ENCODE measurements around the gene HOXA5.
A peak's percentile ranks its signal among the peaks of the same experiment; 100 is the strongest.

HOXA5 gene

DNA sequence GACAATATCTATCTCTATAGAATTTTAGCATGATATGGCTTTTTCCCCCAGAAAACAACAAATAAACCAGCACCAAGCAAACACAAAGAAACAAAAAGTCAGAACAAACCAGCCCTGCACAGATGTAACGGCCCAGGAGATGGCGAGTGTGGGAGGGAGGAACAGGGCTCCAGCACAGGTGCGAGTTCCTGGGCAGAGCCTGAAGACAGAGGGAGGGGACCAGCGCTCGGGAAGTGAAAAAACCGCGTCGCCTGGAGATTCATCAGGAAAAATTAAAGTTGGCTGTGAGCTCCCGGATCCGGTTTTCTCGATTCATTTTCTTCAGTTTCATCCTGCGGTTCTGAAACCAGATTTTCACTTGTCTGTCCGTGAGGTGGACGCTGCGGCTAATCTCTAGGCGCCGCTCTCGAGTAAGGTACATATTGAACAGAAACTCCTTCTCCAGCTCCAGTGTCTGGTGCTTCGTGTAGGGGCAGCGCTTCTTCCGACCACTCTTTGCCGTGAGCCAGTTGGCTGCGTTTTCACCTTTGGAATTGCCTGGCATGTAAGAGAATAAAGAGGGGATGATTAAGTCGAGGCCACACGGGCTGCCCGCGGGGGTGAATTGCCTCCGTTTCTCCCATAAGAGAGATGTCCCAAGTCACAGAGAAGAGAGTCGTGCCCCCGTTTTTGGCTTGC is 28.3 kb upstream of the HOXA5 start:
- no peak for DNase-seq (ENCODE audit: low read depth in 2 of 2)

DNA sequence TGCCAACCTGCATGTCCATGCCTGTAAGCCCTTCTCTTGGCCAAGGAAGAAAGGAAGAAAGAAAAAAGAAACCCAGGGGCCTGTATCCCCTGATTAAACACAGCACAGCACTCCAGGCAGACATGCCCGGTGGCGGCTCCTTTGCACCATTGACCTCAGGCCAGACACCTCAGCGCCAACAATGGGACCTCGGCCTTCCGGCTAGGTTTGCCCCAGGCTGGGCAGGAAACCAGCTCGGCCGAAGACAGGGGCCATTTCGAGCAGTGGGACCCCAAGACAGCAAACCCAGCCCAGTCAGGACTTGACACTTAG is 27.8 kb upstream of the HOXA5 start:
- DNase-seq (ENCODE audit: low read depth in 2 of 2), result no peak

DNA sequence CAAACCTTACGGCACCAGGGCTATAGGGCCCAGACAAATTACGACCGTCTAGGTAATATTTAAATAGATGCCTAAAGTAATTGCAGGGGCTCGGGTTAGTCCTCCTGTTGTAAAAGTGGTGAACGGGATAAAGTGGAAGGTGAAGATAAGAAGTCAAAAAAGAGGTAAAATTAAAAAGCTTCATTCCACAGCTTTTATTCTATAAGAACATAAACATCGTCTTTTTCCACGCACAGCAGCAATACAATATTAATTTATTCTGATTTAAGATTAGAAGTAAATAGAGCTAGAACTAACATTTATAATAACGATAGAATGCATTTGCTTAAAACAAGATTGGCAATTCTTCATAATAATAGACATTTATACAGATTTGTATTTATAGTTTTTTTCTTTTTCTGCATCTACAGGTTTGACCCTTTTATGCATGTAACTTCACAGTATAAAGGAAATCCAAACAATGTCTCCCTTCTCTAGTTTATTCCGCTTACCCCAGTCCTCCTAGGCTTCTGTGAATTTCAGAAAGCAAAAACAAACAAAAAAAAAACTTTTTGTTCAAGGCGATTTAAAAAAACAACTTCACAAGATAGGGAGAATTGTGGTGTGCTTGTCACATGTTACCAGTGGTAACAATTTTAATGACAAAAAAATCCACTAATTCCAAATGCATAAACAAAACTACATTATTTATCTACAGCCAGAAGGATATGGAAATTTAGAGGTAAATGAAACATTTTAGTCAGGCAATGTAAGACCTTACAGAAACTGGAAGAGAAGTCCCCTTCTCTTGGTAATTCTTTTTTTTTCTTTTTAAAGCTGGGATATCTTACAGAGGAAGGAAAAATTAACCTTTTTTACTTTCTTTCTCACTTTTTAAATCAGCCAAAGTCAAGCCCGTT is 27.2 kb upstream of the HOXA5 start:
- DNase-seq (ENCODE audit: low read depth in 2 of 2), result no peak

DNA sequence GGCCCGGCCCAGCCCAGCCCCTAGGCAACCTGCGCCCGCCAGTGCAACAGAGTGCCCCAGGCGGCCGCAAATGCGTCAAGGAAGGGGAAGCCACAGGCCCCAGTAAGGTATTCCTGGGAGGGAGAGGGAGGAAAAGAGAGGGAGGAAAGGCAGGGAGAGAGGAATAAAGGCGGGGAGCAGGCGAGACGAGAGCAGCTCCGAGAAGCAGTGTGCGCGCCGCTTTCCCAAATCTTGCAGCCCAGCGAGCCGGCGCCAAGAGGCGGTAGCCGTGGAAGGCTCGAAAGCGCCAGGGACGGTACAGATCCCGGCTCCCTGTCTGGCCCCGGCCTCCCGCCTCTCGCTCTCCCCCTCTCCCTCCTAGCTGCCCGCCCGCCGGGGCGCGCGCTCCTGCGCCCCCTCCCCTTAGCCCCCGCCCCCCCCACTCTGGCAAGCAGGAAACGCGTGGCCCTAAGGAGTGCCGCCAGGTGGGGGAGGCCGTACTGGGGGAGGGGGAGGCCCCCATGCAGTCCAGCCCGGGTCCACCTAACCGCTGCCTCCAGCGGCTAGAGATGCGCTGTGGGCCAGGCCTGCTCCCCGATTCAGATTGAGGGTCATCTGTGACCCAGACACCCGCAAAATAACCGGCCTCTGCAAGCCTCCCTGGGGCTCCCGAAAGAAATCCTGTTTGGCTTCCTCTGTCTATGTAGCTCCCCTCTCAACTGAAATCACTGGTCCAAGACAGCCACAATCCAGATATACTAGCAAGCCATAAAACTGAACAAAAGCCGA is 26.4 kb upstream of the HOXA5 start:
- no peak for DNase-seq (ENCODE audit: low read depth in 2 of 2)

DNA sequence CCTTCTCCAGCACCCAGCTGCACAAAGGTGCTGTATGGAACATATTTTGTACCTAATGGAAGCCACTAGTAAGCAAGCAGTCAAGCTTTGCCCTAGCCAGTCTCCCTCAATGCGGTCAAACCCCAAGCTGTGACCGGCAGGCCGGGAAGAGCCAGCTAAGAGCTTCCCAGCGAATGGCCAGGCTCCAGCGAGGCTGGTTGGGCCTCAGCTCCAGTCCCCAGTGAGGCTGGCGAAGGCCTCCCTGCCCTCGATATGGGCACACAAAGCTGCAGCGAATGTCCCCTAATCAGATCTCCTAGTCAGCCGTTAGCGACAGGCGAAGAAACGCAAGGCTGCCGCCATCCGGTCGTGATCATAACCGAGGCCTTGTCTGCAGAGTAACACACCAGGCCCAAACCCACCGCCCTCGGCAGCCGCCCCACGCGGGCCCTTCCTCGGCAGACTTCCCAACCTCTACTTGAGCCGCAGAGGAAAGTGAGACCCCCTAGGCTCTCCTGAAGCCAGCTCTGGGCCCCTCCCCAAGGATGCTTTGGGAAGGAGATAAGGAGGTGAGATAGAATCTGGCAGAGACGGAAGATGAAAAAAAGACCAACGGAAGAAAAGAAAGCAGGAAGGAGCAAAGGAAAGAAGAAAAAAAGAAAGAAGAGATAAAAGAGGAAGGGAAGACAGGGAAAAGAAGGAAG is 24.9 kb upstream of the HOXA5 start:
- DNase-seq (ENCODE audit: low read depth in 2 of 2), result no peak

DNA sequence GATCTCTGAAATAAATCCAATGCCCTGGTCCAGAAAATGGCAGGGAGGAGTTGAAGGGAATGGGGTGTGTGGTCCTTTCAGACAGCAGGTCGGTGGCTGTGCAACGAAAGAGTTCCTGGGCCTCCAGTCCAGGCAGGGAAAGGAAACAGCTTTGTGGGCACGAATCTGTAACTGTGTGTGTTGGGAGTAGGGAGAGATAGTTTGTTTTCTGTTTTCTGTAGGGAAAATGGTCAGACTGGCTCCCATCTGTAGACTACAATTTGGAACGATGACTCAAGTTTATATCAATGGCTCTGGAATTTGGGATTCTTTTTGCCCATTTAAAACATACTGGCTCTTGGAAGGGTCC is 24.4 kb upstream of the HOXA5 start:
- DNase-seq (ENCODE audit: low read depth in 2 of 2), result no peak

DNA sequence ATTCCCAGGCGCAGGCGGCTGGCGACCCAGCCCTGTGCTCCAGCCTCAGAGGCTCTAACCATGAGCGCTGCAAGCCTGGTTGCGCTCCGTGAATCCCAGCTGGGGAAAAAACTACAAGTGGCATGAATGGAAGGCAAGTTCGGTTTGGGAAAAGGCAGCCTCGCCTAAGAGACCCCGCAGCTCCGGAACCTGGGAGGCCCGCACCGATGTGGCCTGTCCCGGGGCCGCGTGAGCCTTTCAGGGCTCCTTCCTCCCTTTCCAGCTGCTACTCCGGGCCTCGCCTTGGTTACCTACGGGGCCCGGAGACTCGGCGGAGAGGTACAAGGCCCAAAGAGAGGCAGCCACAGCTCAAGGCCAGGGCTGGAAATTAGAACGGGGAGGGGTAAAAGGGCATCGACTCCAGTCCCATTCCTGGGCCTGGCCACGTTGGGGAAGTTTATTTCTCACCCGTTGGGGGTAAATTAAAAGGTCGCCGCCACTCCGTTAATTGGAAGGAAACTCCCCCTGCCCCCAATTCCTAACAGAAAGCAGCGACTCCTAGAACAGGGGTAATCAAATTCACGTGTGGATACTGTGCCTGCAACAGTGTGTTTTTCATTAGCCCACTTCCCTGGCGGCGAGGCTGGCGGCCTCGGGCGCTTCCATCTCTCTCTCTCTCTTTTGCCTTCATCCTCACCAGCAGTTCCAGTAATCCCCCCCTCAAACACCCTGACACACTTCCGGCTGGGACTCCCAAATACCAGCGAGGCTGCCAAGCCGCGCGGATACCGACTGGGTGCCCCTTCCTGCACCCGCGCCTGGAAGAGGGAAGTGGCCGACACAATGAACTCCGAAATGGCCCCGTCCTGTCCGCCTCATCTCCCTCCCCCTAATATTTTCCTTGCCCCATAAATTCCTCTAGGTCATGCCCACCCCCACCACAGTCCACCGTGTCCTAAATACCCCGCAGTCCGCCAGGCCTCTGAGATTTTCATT is 23.3 kb upstream of the HOXA5 start:
- DNase-seq (ENCODE audit: low read depth in 2 of 2), result no peak

DNA sequence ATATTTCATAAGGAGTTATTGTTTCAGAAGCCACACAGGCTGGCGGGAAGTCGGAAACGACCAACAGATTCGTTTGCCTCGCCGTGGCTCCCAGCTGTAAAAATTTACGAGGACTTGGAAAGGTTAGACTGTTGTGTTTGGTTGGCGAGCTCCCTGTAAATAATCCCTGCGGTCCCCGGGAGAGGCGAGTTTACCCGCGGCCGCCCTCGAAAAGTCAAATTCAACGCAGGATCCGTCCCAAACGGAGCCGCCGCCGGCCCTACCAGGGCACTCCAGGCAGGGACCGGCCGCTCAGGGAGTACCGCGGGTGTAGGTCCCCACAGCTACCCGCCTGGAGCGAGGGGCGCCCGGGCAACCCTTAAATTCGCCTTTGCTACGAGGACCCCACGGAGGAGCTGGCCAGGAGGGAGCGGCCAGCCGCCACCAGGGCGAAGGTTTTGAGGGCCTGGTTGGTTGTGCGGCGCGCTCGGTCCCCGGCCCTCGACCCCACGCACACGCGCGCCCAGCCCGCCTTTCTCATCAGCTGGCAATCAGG is 22.6 kb upstream of the HOXA5 start:
- DNase-seq (ENCODE audit: low read depth in 2 of 2), result no peak

DNA sequence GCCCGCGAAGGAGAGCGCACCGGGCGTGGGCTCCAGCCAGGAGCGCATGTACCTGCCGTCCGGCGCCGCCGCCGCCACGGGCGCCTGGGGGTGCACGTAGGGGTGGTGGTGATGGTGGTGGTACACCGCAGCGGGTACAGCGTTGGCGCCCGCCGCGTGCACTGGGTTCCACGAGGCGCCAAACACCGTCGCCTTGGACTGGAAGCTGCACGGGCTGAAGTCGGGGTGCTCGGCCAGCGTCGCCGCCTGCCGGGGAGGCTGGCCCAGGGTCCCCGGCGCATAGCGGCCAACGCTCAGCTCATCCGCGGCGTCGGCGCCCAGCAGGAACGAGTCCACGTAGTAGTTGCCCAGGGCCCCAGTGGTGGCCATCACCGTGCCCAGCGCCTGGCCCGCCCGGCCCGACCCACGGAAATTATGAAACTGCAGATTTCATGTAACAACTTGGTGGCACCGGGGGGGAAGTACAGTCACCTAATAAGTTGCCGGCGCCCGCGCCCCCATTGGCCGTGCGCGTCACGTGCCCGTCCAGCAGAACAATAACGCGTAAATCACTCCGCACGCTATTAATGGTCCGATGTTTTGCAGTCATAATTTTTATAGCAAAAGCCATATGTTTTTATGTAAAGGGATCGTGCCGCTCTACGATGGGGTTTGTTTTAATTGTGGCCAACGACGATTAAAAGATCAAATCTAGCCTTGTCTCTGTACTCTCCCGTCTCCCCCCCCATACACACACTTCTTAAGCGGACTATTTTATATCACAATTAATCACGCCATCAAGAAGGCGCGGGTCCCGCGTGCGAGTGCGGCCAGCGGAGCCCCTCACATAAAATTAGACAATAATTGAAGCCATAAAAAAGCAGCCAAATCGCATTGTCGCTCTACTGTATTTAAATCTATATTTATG is 21.9 kb upstream of the HOXA5 start, which contains the start of gene HOXA9:
HOXA9 (minus strand) TSS at position 449 of the 907 bp plus-strand sequence; CDS start at position 369, 80 bp downstream.
- DNase-seq (ENCODE audit: low read depth in 2 of 2), result no peak

DNA sequence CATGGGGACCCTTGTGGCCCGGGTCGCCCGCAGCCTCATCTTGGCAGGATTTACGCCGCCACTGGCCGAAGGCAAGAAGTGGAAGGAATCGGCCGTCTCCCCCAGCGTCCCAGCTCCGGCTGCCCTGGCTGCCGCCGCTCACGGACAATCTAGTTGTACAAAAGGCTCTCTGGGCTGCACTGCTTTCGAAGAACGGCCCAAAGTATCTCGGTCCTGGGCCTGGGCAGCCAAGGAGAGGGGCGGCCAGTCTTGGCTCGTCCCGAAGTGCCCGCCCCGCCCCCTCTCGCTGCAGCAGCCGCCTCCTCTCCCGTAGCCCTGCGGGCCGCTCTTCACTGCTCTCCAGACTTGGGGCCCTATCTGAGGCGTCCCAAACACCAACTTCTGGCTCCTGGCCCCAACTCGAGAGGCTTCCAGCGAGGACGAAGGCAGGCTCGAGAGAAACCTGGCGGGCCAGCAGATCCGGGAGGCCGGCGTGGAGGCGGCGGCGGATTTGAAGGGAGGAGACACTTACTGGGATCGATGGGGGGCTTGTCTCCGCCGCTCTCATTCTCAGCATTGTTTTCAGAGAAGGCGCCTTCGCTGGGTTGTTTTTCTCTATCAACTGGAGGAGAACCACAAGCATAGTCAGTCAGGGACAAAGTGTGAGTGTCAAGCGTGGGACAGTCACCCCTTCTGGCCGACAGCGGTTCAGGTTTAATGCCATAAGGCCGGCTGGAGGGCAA is 21.0 kb upstream of the HOXA5 start:
- DNase-seq (ENCODE audit: low read depth in 2 of 2), result no peak

DNA sequence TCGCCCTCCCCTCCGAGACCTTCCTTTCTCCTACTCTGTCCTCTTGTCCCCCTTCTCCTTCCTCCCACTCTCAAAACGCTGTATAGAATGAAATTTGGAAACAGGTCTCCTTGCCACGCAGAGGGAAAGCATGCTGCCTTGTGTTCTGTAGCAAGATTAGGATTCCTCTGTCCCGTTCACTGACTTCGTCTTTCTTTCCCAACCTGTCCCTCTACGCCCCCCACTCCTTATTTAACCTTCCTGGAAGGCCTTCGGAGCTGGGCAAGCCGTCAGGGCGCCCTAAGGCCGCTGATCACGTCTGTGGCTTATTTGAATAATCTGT is 20.5 kb upstream of the HOXA5 start:
- no peak for DNase-seq (ENCODE audit: low read depth in 2 of 2)

DNA sequence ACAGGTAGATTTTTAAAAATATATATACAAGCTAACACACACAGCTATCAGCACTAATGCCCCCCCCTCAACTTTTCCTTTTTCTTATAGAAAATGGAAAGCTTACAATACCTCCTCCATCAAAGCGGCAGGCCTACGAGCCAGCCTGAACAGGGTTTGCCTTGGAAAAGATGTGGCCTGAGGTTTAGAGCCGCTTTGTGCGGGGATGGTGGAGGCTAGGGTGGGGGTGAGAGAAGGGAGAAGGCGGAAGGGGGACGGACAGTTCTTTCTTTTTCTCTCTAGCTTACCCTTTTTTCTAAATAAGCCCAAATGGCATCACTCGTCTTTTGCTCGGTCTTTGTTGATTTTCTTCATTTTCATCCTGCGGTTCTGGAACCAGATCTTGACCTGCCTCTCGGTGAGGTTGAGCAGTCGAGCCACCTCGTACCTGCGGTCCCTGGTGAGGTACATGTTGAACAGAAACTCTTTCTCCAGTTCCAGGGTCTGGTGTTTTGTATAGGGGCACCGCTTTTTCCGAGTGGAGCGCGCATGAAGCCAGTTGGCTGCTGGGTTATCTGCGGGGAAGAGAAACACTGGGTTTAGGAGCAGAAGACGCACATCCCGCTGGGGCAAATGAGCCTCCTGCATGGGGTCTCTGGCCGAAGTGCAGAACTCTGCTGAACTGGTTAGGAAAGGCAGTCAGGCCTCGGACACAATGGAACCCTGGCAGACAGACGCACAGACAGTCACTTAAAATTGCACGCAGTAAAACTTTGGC is 20.0 kb upstream of the HOXA5 start:
- DNase-seq (ENCODE audit: low read depth in 2 of 2), result no peak

DNA sequence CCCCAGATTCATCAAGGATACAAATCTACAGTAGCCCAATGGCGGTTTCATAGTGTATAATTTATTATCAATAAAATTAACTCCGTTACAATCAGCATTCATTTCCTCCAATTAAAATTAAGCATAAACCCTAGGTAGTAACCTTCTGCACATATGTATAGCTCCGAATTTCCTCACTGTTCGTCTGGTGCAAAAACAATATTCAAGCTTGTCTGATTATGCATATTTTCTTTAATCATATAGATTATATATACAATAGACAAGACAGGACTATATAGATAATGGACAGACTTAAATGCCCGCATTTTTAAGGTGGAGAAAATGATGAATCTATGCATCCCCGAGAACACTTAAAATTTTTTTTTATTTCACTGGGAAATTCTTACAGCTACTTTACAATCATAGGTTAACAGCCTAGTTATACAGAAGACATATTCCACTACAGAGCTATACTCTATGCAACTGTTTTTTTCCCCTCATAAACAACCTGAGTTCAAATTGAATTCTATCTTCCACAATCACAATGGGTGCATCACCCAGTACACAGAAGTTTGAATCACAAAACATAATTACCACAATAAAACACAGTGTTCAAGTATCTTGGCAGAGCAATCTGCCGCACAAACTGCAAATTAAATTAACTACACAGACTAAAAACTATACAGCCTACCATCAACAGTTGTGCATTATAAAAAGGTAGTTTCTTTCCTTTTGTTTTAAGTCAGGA is 19.2 kb upstream of the HOXA5 start:
- no peak for DNase-seq (ENCODE audit: low read depth in 2 of 2)

DNA sequence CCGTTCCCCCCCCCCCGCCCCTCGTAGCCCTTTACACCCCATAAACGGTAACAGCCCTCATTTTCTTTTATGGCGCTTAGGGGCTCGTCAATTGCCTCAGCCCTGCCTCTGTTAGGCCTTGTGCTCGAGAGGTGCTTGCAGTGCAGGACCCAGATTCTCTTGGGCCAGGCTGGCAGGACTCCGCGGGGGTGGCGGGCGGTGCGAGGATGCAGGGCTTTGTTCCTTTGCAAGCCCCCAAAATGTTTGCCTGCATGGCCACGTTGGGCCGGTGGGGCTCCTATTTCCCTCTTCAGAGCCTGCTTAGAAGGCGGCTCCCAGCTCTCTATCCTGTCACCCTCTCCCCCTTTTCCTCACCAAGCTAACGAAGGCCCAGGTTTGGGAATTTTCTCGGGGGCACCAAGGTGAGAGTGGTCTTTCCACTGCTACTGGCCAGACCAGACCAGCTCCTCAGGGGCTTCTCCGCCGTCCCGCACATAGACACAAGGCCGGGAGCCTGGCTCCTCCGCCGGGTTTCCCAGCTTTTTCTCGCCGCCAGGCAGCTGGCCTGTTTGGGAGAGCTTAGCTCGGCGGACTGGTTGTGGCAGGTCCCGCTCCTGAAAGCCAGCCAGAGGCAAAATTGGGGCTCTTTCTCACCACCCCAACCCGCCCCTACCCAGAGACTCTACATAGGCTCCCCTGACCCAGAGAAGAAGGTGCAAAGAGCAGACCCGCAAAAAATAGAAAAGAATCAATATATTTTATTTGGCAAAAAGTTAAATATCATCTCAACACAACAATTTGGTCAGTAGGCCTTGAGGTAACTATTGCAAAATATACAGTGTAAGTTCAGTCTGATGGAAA is 18.5 kb upstream of the HOXA5 start:
- no peak for DNase-seq (ENCODE audit: low read depth in 2 of 2)

DNA sequence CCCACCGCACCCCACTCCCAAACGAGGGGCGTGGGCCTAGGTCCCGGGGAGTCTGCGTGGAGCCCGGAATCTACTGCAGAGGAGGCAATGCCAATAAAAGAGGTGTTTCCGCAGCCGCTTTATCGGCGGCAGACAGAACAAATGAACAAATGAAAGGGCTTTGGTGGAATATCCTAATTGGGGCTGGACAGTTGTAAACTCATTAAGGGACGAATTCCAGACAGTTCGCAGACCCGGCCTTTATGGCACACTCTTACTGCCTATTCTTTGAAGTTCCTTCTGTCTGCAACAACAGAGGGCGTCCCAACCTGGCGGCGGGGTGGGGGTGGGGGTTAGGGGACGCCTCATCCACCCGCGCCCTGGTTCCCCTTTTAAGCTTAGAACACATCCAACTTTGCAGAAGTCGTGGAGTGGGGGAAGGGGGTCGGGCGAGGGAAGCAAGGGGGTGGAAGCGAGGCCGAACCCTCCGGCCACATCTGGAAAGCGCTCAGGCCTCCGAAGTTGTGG is 17.8 kb upstream of the HOXA5 start:
- DNase-seq (ENCODE audit: low read depth in 2 of 2), result no peak

DNA sequence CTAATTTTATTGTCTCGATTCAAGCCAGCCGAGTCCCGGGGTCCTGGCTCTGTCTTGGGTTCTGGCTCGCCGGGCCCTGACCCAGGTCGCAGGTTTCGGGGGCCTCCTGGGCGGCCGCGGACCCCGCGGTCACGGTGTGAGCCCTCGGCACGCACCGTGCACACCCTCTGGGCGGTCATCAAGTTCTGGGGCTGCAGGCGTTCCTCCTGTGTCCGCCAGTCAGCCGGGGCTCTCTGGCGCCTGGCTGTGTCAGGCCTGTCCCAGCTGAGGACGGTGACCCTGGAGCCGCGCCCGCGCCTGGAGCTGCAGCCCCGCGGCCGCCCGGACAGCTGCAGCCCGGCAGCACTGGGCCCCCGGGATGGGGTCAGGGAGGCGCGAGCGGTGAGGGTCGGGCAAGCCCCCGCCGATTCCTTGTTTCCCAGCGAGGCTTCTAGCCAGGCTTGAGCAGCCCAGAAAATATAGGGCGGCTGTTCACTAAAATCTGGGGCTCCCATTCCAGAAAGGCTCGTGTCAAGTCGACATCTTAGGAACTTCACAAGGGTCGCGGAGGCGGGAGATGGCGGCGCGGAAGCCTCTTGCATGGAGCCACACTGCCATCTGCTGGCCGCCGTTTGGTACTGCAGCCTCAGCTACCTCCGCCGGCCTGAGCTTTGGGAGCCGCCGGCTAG is 17.2 kb upstream of the HOXA5 start:
- DNase-seq (ENCODE audit: low read depth in 2 of 2), result peak; percentile 63 to 66

Data from stimulated activated CD8-positive, alpha-beta memory T cell treated with anti-CD3 and anti-CD28 coated beads, Interleukin-15, amount 100 ng/mL, for 48 hours (primary cell).